ENCODE results near the gene SPEG.

GRCh38 chr2:219484343-219485200, 49.9 kb downstream of the SPEG start:
- TF ChIP-seq, protein P1, sequence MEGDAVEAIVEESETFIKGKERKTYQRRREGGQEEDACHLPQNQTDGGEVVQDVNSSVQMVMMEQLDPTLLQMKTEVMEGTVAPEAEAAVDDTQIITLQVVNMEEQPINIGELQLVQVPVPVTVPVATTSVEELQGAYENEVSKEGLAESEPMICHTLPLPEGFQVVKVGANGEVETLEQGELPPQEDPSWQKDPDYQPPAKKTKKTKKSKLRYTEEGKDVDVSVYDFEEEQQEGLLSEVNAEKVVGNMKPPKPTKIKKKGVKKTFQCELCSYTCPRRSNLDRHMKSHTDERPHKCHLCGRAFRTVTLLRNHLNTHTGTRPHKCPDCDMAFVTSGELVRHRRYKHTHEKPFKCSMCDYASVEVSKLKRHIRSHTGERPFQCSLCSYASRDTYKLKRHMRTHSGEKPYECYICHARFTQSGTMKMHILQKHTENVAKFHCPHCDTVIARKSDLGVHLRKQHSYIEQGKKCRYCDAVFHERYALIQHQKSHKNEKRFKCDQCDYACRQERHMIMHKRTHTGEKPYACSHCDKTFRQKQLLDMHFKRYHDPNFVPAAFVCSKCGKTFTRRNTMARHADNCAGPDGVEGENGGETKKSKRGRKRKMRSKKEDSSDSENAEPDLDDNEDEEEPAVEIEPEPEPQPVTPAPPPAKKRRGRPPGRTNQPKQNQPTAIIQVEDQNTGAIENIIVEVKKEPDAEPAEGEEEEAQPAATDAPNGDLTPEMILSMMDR (IDR thresholded peaks at IDR 0.05): no peak
- TF ChIP-seq POLR2A (IDR thresholded peaks at IDR 0.05): no peak

All from tibial nerve (tissue), 3 donors.